DND-41 (cell line): ENCODE measurements around the gene ADARB2.

Experiments used
- EZH2 ChIP-seq: IDR thresholded peaks from 3 replicates; pipeline ENCODE4 v1.6.1; 2012; ENCODE audit warnings: borderline replicate concordance, low read depth, mild to moderate bottlenecking, moderate library complexity, low read length, inconsistent platforms; ENCODE audit not compliant: severe bottlenecking
- TF ChIP-seq, protein P1 (sequence below): IDR thresholded peaks from 2 replicates; pipeline ENCODE4 v1.5.1; 2012; ENCODE audit warnings: borderline replicate concordance, low read length, moderate library complexity, mild to moderate bottlenecking; ENCODE audit not compliant: poor library complexity, severe bottlenecking; ENCODE audit errors: extremely low read depth

DNA sequence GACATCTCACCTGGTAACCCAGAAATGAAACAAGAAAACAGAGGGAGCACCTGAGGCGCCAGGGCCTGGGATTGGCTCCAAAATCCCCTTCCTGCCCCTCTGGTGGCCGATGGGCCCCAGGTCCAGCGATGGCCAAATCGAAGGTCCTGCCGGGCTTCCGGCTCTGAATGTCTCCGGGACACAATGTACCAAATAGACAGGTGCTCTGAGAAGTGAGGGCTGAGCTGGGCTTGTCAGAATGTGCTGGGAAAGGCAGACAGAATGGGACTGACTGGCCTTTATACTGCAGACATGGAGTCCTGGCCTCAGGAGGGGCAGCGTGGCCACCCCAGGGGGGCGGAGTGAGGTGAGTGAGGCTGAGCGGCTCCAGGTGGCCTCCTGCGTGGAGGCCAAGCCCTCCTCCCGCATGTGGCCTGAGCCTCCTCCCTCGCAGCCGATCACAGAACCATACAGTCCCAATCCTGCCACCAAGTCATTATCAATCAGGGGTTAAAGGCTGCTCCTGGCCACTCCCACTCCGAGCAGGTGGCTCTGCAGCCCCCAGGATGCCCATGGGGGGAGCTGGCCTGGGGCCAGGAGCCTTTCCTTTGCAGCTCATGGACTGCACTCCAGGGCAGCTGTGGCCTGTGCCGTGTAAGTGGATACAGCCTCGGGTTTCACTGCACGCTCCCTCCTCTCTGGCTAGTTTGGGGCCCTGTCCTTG is 185.5 kb downstream of the ADARB2 start:
- no peak for TF ChIP-seq EZH2
- TF ChIP-seq, protein P1, sequence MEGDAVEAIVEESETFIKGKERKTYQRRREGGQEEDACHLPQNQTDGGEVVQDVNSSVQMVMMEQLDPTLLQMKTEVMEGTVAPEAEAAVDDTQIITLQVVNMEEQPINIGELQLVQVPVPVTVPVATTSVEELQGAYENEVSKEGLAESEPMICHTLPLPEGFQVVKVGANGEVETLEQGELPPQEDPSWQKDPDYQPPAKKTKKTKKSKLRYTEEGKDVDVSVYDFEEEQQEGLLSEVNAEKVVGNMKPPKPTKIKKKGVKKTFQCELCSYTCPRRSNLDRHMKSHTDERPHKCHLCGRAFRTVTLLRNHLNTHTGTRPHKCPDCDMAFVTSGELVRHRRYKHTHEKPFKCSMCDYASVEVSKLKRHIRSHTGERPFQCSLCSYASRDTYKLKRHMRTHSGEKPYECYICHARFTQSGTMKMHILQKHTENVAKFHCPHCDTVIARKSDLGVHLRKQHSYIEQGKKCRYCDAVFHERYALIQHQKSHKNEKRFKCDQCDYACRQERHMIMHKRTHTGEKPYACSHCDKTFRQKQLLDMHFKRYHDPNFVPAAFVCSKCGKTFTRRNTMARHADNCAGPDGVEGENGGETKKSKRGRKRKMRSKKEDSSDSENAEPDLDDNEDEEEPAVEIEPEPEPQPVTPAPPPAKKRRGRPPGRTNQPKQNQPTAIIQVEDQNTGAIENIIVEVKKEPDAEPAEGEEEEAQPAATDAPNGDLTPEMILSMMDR: no peak
